ENCODE results near the gene PRDM10.

DNA sequence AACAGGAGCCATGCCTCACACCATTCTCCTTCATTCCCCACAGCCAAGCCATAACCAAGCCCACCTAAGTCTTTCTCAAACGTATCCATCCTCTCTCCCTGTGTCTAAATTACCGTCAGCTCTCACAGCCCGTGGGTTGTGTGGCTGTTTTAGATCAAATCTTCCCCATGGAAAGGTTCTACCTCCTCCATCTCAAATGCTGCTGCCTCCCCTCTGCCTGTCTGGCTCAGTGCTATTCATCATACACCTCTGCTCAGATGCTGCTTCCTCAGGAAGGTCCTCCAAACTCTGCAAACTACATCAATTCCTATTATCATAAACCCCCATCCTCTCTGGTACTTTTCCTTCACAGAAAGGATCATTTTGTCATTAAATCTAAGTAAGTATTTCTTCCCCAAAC lies 122.3 kb downstream of the PRDM10 start:
- TF ChIP-seq, protein P1, sequence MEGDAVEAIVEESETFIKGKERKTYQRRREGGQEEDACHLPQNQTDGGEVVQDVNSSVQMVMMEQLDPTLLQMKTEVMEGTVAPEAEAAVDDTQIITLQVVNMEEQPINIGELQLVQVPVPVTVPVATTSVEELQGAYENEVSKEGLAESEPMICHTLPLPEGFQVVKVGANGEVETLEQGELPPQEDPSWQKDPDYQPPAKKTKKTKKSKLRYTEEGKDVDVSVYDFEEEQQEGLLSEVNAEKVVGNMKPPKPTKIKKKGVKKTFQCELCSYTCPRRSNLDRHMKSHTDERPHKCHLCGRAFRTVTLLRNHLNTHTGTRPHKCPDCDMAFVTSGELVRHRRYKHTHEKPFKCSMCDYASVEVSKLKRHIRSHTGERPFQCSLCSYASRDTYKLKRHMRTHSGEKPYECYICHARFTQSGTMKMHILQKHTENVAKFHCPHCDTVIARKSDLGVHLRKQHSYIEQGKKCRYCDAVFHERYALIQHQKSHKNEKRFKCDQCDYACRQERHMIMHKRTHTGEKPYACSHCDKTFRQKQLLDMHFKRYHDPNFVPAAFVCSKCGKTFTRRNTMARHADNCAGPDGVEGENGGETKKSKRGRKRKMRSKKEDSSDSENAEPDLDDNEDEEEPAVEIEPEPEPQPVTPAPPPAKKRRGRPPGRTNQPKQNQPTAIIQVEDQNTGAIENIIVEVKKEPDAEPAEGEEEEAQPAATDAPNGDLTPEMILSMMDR (IDR thresholded peaks at IDR 0.05; ENCODE audit: low read length) = no peak
- no peak for TF ChIP-seq EZH2 (IDR thresholded peaks at IDR 0.05; ENCODE audit: borderline replicate concordance, low read length)

Measured in OCI-LY1 (cell line).